NCI-H2196 (cell line): Measurements from ENCODE around the gene SLC16A3.

ENCODE experiments used
- DNase-seq: peaks from one replicate; lab custom pipeline; 2025; ENCODE audit not compliant: unreplicated experiment; lab: John Stamatoyannopoulos, UW

SLC16A3 gene

DNA sequence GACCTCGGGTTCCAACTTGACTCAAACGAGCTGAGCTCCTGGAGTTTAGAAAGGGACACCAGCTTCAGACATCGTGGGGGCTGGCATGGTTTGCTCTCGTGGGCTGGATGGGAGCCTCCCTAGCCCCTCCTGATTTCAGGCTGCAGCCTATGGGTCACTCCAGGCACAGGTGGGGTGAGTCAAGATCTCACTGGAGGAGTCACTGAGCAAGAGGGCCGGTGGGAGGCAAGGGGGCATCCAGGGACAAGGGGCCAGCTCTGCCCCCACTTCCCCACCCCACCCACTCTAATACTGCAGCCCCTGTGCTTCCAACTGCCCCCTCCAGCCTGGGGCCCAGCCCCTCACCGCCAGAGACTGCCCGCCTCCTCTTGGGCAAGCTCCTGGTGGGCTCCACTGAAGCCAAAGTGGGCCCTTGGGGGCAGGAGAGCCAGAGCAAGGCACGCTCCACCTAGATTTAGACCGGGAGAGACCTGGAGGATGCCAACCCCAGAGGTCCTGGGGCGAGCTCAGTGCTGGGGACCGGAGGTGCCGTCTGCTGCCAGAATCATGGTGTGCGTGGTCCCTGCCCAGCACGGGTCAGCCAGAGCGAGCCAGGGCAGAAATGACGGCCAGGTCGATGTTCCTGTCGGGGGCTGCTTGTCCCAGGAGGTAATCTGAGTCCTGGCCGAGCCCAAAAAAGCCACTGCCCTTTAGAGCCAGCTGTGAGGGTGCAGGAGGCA, 6.4 kb downstream of the SLC16A3 start:
- no peak for DNase-seq

DNA sequence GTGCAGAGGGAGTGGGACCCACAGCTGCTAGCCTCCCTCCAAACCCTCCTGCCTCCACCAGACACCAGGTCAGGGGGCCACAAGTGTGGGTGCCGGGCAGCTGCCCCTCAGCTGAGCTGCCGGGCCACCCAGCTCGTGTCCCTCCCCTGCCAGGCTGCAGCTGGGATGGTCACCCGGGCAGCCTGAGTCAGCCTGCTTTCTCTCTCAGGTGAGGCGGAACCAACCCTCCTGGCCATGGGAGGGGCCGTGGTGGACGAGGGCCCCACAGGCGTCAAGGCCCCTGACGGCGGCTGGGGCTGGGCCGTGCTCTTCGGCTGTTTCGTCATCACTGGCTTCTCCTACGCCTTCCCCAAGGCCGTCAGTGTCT, 6.9 kb downstream of the SLC16A3 start:
- no peak for DNase-seq

DNA sequence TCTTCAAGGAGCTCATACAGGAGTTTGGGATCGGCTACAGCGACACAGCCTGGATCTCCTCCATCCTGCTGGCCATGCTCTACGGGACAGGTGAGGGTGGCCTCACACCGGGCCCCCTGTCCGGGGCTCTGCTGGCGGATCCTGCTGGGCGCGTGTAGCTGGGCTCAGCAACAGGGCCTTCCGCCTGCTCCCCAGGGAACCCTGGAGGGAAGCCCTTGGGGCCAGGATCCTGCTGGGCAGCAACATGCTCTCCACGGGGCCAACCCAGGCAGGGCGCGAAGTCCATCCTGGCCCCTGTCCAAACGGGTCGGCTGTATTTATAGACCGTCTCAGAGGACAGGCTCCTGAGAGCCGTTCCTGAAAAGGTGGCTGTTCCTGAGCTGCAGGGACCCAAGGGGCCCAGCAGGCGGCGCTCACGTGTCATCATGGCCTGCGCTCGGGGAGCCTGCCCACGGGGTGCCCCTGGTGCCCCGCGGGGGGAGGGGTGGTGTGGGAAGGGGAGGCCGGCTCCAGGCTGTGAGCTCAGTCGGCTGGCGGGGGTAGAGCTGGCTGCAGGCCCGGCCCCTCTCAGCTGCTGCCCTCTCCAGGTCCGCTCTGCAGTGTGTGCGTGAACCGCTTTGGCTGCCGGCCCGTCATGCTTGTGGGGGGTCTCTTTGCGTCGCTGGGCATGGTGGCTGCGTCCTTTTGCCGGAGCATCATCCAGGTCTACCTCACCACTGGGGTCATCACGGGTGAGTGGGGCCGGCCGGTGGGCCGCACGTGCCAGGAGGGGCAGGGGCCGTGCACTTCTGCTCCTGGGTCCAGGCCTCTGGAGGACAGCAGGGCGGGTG, 7.5 kb downstream of the SLC16A3 start:
- DNase-seq, result peak; percentile 94

DNA sequence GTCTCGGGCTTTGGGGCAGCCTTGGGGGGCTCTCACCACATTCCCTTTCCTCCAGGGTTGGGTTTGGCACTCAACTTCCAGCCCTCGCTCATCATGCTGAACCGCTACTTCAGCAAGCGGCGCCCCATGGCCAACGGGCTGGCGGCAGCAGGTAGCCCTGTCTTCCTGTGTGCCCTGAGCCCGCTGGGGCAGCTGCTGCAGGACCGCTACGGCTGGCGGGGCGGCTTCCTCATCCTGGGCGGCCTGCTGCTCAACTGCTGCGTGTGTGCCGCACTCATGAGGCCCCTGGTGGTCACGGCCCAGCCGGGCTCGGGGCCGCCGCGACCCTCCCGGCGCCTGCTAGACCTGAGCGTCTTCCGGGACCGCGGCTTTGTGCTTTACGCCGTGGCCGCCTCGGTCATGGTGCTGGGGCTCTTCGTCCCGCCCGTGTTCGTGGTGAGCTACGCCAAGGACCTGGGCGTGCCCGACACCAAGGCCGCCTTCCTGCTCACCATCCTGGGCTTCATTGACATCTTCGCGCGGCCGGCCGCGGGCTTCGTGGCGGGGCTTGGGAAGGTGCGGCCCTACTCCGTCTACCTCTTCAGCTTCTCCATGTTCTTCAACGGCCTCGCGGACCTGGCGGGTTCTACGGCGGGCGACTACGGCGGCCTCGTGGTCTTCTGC, 8.4 kb downstream of the SLC16A3 start:
- DNase-seq, result no peak

DNA sequence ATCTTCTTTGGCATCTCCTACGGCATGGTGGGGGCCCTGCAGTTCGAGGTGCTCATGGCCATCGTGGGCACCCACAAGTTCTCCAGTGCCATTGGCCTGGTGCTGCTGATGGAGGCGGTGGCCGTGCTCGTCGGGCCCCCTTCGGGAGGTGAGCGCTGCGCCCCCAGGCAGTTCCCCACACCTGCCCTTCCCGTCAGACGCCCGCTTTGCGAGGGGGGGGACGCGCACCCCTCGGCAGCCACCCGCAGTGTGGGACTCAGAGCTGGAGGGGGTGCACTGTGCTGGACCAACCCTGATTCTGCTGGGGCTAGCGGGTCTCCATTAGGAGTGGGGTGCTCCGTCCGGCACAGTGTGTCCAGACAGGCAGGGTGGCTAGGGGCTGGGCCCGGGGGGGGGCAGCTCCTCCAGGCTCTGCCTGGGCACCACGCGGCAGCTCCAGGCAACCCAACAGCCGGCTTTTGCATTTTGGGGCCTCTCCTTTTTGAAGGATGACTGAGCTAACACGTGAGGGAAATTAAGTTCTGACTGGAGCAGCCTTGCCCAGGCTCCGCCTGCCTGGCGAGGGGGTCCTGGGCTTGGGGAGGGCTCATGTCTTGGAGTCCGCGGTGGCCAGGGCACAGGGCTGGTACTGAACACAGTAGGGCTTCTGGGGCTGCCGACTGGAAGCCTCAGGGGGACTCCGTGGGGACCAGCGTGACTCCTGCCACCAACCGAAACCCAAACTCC, 9.1 kb downstream of the SLC16A3 start:
- DNase-seq, result no peak

DNA sequence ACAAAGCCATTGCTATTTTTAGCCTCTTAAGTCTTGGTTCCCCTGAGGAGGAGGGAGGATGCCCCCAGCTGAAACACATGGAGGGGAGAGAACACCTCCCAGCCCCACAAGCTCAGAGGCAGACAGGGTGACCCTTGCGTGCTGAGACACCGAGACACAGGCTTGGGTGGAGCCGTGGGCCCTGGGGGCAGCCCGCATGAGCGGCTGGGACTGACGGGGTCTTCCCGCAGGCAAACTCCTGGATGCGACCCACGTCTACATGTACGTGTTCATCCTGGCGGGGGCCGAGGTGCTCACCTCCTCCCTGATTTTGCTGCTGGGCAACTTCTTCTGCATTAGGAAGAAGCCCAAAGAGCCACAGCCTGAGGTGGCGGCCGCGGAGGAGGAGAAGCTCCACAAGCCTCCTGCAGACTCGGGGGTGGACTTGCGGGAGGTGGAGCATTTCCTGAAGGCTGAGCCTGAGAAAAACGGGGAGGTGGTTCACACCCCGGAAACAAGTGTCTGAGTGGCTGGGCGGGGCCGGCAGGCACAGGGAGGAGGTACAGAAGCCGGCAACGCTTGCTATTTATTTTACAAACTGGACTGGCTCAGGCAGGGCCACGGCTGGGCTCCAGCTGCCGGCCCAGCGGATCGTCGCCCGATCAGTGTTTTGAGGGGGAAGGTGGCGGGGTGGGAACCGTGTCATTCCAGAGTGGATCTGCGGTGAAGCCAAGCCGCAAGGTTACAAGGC, 9.8 kb downstream of the SLC16A3 start:
- peak; percentile 90 for DNase-seq

DNA sequence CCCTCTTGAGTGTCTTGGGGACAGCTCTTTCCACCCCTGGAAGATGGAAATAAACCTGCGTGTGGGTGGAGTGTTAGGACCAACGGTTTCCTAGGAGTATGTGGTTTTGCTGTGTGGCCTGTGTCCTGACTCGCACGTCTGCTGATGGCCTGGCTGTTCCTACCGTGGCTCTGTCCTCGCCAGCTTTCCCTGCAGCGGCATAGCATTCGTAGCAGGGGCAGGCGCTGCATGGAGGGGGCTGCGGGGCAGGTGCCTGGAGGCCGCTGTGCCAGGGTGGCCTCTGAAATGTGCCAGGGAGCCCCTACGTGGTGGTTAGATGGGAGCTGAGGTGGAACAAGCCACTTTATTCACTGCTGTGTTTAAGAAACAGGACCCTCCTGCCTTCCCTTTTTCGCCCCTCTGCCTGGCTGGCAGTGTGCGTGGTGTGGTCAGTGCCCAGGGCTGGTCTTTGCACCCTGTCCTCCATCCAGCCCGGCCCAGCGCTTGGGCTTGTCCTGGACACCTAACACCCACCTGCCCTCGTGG, 10.6 kb downstream of the SLC16A3 start:
- no peak for DNase-seq

DNA sequence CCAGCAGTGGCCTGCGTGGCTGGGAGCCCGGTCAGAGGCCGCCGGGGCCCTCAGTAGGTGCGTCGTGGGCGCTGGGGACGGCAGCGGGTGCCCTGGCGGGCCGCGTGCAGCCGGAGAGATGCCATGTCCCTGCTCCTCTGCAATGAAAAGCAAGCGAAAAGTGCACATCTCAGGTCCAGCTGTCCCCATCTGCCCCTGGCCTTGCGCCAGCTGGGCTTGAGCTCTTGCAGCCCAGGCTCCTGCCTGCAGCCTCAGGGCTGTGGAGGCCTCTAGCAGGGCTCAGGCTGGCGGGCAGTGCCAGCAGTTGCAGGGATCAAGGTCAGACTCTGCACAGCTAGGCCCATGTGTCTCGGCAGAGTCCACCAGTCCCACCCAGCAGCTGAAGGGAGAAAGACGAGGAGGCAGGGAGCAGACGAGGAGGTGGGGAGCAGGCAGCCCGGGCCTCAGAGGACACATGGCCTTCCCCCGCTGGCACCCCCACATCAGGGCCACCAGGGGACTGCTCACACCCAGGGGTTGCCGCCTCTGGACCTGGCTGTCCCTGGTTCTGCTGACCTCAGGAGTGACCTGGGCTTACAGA, 11.2 kb downstream of the SLC16A3 start:
- DNase-seq, result no peak

DNA sequence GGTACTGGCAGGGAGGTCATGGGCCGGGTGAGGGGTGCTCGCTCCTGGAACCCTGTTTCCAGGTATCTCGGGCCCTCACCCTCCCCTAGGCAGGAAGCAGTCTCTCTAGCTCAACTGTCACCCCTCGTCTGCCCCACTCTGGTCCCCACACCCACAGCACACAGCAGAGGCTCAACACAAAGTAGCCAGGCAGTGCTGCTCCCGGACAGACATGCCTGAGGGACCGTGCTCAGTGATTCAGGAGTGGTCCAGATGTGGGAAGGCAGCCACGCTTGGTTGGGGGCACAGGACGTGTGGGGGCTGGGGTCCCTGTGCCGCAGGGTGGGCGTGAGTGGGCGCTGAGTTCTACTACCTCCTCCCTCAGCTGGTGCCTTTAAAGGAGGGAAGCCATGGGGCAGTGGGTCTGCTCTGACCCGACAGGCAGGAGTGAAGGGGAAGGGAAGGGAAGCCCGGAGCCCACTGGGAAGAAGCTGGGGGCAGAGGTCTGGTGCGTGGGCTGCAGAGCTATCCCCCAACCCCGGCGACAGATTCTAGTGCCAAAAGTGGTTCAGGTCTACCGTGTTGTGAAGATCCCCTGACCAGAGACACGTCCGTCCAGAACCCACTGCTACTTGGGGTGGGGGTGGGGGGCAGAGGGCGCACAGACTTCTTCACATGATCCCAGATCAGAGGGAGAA, 11.8 kb downstream of the SLC16A3 start:
- DNase-seq, result no peak

DNA sequence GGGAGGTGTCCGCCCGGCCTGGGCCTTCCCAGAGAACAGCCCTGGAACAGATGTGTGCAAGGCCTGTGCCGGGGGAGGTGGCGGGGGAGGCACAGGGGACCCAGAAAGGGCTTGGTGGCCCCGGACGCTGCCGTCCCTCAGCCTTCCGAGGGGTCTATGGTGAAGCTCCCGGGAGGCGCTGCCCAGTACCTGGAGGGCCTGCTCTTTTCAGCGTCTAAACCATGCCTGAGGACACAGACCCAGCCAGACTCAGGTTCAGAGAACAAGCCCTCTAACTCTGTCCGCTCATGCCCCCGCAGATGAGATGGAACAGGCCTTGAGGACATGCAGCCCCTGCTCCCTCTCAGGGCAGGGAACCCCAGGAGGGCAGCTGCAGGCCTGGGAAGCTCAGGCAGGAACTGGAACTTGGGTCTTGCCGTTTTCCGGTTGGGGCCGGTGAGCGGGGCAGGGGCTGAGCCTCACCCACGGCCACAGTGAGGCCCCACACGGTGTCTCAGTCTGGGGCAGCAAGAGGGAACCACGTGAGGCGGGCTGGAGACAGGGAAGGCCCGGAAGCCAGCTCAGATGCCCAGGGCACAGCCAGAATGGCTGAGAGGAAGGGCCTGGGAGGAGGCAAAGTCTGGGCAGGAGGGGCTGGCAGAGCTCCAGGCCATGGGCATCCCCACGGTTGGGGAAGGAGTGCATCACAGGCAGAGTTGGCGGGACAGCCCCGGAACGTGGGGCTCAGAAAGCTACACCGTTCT, 12.5 kb downstream of the SLC16A3 start:
- peak; percentile 47 for DNase-seq

DNA sequence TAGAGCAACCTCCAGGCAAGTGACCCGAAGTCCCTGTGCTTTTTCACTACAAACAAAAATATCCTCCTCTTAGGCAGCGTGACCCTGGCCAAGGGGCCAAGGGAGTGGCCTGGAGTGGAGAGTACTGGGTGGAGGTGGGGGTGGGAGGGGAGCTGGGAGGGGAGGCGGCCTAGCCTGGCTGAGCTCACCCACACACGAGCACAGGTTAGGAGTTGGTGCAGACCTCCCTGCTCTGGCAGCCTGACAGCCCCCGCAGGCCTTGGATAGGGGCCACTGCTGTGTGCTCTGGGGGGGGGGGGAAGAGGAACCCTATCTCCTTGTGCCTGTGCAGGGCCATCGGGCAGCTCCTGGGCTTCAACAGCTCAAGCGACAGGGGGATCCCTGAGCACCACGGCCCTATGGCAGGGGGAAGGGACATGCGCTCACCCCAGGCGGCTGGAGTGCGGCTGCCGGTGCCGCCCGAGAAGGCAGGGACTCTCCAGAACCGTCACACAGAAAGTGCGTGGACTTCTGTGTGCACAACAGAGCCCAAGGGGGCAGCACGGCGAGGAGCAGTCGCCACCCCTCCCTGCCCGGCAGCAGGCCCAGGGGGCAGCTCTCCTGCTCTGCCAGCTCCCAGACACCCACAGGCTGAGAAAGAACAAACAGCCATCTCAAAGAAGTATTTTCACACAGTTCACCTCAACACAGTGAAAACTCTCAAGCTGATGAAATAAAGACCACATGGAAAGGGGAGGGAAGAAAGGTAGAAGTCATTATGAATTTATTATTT, 13.3 kb downstream of the SLC16A3 start:
- no peak for DNase-seq

DNA sequence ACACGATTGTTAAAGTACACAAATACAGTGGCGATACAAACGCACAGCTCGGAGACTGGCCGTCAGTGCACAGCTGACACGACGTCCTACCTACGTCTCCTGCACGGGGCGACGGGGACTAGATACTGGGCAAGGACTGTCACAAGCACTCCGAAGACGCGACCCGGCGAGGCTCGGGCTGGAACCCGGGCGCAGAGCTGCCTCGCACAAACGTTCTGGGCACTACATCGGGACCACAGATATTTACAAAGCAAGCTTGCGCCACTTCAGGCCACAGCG, 13.8 kb downstream of the SLC16A3 start:
- DNase-seq, result no peak

DNA sequence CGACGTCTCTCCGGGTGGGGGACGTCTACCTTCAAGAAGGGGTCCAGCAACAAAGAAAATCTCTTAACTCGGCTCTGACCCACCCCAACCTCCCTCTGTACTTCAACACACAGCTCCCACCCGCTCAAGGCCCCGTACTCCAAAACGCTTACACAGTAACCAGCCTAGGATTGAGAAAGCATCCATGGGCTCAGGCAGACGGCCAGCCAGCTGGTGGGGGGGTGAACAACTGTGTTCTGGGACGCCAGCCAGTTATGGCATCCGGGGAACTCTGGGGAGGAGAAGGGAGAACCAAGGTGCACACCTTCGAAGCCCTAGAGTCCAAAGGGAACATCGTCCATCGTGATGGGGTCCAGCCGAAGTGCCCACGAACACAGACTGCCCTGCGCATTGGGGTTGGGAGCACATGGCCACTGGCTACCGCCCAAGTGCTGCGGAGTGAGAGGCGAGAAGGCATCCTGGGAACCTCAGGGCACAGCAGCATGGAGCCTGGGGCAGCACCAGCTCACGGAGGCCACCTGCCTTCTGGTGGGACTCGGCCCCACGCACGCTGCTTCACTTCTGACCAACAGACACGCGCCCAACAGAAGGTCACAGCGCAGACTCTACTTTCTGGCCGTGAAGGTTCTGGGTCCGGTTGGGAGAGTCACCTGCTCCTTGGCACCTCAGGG, 14.3 kb downstream of the SLC16A3 start:
- peak; percentile 82 for DNase-seq

DNA sequence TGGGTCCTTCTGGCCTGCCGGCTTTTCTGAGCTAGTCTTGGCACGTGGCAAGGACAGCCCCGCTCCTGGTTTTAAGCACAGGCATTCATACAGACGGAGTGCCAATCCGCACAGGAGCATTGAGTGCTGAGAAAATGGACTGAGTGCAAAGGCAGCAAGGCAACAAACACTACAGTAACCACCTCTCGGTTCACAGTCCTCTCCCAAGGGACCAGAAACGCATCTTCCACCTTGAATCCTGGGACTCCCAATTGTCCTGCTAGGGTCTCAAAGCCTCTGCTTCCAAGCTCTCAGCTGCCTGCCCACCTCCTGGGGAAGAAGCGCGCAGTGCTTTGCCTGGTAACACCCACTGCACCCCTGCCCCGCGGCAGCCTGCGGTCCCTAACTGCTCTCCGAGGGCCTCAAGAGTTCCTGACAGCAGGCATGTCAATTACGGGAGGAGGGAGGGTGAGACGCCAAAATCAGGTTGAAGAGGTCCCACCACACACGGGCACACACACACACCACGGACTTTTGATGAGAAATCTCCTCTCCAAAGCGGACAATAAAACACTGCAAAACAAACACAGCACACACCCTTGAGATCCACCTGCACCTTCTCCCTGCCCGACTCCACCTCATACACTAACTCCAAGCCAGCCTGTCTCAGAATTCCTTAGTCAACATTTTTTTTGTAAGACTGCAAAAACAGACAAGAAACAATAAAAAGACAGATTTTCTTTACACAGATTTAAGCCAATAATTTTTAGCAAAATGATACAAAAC, 15.0 kb downstream of the SLC16A3 start:
- DNase-seq, result no peak

DNA sequence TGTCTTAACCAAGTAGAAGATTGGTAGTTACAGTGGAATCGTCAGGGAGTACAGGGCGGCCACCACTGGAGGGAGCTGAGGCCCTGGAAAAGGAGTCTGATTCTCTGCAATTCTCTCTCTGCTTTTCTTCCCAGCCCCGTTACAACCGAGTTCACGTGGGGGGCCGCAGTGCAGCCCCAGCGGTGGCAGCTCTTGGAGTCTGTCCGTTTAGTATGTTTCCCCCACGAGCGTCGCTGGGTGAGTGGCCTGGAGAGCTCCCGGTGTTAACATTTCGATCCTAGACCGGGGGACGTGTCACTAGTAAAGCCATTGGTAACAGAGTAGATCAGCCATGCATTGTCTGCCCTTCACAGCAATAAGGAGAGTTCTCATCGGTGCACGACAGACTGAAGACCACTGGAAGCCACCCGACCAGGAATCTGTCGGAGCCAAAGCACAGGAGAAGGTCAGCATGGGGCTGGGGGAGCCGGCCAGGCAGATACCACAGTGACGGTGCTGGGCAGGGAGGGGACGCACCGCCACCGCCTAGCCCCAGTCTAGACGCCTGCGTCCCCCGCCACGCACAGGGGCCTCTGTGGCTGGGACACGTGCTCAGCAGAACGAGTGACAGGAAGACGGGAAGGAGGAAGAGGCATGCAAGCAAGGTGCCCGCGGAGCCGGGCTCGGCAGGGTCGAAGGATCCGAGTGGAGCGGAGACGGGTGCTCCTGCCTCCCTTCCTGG, 15.7 kb downstream of the SLC16A3 start:
- DNase-seq, result peak; percentile 31
